ENCODE measurements around the gene MUC13. TPM values are rescaled to one million over a fixed set of nuclear protein-coding genes. Genes with fewer than 3 reads are reported as not detected.

The MUC13 gene
- polyA plus RNA-seq, 1 donor from 2014 or later: not detected

DNA sequence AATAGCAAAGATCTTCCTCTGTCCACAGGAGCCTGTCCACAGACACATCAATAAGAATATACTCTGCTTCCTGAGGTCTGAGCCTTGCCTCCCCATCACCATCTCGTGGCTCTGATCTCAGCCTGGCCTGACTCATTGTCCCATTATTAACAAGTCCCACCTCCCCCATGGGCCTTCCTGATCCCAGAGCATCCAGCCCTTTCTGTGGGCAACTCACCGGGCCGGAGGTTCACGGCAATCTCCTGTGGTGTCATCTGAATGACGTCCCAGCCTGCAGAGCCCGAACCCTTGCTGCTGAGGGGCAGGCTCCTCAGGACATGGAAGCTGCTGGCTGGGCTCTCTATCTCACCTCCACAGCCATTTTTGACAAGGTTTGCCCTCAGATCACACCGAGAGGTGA lies 75.5 kb downstream of the MUC13 start:
- Histone ChIP-seq H4K20me1 (ENCODE audit: insufficient read depth) (no peaks in the 10 kb centered on the region), H3K4me3 (ENCODE audit: low read length) (no peak overlapping the region), H3K79me2 (replicated peaks; ENCODE audit: insufficient read depth, low read length) (no peaks in the 10 kb centered on the region), H3K9me2 (ENCODE audit: insufficient read depth, low read length) (no peaks in the 10 kb centered on the region), H3K4me2 (ENCODE audit: low read length) (no peak overlapping the region), H3K36me3 (ENCODE audit: insufficient read depth, low read length) (no peaks in the 10 kb centered on the region), H3K27ac (ENCODE audit: low read length) (no peak overlapping the region), H3K27me3 (ENCODE audit: insufficient read depth, low read depth, low read length) (no peaks in the 10 kb centered on the region), H3K9ac (ENCODE audit: low read length) (no peak overlapping the region), H3F3A (ENCODE audit: insufficient read depth, low read length, poor library complexity, severe bottlenecking) (no peaks in the 10 kb centered on the region), H2AFZ (ENCODE audit: low read depth, low read length) (no peak overlapping the region), H3K9me3 (ENCODE audit: low read length) (no peaks in the 10 kb centered on the region)
- TF ChIP-seq, protein P1, sequence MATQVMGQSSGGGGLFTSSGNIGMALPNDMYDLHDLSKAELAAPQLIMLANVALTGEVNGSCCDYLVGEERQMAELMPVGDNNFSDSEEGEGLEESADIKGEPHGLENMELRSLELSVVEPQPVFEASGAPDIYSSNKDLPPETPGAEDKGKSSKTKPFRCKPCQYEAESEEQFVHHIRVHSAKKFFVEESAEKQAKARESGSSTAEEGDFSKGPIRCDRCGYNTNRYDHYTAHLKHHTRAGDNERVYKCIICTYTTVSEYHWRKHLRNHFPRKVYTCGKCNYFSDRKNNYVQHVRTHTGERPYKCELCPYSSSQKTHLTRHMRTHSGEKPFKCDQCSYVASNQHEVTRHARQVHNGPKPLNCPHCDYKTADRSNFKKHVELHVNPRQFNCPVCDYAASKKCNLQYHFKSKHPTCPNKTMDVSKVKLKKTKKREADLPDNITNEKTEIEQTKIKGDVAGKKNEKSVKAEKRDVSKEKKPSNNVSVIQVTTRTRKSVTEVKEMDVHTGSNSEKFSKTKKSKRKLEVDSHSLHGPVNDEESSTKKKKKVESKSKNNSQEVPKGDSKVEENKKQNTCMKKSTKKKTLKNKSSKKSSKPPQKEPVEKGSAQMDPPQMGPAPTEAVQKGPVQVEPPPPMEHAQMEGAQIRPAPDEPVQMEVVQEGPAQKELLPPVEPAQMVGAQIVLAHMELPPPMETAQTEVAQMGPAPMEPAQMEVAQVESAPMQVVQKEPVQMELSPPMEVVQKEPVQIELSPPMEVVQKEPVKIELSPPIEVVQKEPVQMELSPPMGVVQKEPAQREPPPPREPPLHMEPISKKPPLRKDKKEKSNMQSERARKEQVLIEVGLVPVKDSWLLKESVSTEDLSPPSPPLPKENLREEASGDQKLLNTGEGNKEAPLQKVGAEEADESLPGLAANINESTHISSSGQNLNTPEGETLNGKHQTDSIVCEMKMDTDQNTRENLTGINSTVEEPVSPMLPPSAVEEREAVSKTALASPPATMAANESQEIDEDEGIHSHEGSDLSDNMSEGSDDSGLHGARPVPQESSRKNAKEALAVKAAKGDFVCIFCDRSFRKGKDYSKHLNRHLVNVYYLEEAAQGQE (IDR thresholded peaks at IDR 0.05; ENCODE audit: borderline replicate concordance): no peak
- TF ChIP-seq TAF1 (IDR thresholded peaks at IDR 0.05; ENCODE audit: low read depth): no peak
- no peak for TF ChIP-seq EZH2 (IDR thresholded peaks at IDR 0.05; ENCODE audit: borderline replicate concordance, insufficient read depth, low read length, poor library complexity, severe bottlenecking)
- TF ChIP-seq, protein P2, sequence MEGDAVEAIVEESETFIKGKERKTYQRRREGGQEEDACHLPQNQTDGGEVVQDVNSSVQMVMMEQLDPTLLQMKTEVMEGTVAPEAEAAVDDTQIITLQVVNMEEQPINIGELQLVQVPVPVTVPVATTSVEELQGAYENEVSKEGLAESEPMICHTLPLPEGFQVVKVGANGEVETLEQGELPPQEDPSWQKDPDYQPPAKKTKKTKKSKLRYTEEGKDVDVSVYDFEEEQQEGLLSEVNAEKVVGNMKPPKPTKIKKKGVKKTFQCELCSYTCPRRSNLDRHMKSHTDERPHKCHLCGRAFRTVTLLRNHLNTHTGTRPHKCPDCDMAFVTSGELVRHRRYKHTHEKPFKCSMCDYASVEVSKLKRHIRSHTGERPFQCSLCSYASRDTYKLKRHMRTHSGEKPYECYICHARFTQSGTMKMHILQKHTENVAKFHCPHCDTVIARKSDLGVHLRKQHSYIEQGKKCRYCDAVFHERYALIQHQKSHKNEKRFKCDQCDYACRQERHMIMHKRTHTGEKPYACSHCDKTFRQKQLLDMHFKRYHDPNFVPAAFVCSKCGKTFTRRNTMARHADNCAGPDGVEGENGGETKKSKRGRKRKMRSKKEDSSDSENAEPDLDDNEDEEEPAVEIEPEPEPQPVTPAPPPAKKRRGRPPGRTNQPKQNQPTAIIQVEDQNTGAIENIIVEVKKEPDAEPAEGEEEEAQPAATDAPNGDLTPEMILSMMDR (IDR thresholded peaks at IDR 0.05; ENCODE audit: poor library complexity, severe bottlenecking): no peak
- TF ChIP-seq MXI1 (conservative IDR thresholded peaks at IDR 0.05; ENCODE audit: poor library complexity, severe bottlenecking): no peak
- no peak for TF ChIP-seq SMC3 (conservative IDR thresholded peaks at IDR 0.05; ENCODE audit: poor library complexity)
- no peak for TF ChIP-seq RAD21 (conservative IDR thresholded peaks at IDR 0.05)
- TF ChIP-seq POLR2AphosphoS5 (IDR thresholded peaks at IDR 0.05): no peak
- no peak for TF ChIP-seq EP300 (conservative IDR thresholded peaks at IDR 0.05; ENCODE audit: poor library complexity, severe bottlenecking)

DNA sequence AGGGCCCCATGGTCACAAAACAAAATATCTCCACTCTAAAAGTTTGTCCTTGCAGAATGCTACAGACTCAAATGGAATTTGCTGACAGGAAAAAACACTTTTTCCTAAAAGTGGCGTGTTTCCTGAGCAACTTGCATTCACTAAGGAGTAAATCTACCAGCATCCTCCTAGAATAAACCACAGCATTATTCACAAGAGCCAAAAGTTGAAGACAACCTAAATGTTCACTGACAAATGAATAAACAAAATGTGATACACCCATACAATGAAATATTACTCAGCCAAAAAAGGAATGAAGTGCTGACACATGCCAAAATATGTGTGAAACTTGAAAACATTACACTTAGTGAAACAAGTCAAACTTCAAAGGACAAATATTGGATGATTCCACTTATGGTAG lies 76.3 kb downstream of the MUC13 start:
- no peak overlapping the region for H3K4me2 ChIP-seq (ENCODE audit: low read length)

More for the DNA sequence above, 76.3 kb downstream of the MUC13 start:
- no peaks in the 10 kb centered on the region for H3K36me3 ChIP-seq (ENCODE audit: insufficient read depth, low read length)
- H3K27ac ChIP-seq (ENCODE audit: low read length): no peak overlapping the region
- TF ChIP-seq MXI1 (conservative IDR thresholded peaks at IDR 0.05; ENCODE audit: poor library complexity, severe bottlenecking): no peak
- TF ChIP-seq RAD21 (conservative IDR thresholded peaks at IDR 0.05): no peak
- TF ChIP-seq EP300 (conservative IDR thresholded peaks at IDR 0.05; ENCODE audit: poor library complexity, severe bottlenecking): no peak
- no peak for TF ChIP-seq TAF1 (IDR thresholded peaks at IDR 0.05; ENCODE audit: low read depth)
- TF ChIP-seq POLR2AphosphoS5 (IDR thresholded peaks at IDR 0.05): no peak
- no peak for TF ChIP-seq SMC3 (conservative IDR thresholded peaks at IDR 0.05; ENCODE audit: poor library complexity)
- TF ChIP-seq, protein P2 (IDR thresholded peaks at IDR 0.05; ENCODE audit: poor library complexity, severe bottlenecking): no peak
- no peak for TF ChIP-seq EZH2 (IDR thresholded peaks at IDR 0.05; ENCODE audit: borderline replicate concordance, insufficient read depth, low read length, poor library complexity, severe bottlenecking)
- TF ChIP-seq, protein P1 (IDR thresholded peaks at IDR 0.05; ENCODE audit: borderline replicate concordance): no peak
- no peaks in the 10 kb centered on the region for H4K20me1 ChIP-seq (ENCODE audit: insufficient read depth)
- no peaks in the 10 kb centered on the region for H3F3A ChIP-seq (ENCODE audit: insufficient read depth, low read length, poor library complexity, severe bottlenecking)
- H2AFZ ChIP-seq (ENCODE audit: low read depth, low read length): no peak overlapping the region
- no peaks in the 10 kb centered on the region for H3K27me3 ChIP-seq (ENCODE audit: insufficient read depth, low read depth, low read length)
- H3K9me3 ChIP-seq (ENCODE audit: low read length): no peaks in the 10 kb centered on the region
- no peak overlapping the region for H3K4me3 ChIP-seq (ENCODE audit: low read length)
- H3K9me2 ChIP-seq (ENCODE audit: insufficient read depth, low read length): no peaks in the 10 kb centered on the region
- H3K9ac ChIP-seq (ENCODE audit: low read length): no peak overlapping the region
- H3K79me2 ChIP-seq (replicated peaks; ENCODE audit: insufficient read depth, low read length): no peaks in the 10 kb centered on the region

Data from neural cell (in vitro differentiated cells).